ENCODE data around the gene EEF1A2.

The EEF1A2 gene

DNA sequence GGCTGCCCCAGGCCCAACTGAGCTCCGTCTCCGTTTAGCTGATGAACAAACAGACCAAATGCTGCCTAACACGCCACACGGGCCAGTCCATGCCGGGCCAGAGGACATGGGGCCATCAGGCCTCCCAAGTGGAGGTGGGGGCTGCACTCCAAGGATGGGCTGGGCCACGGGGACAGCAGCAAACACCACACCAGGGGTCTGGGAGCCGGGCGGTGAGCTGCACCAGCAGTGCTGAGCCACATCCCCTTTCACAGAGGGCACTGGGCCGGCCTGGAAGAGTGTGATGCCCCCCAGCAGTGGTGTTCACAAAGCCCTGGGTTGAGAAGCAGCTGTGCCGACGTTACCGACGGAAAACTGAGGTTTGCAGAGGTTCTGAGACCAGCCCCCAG, 29.2 kb downstream of the EEF1A2 start:
- no peak for DNase-seq (ENCODE audit: low read depth in 2 of 2)

DNA sequence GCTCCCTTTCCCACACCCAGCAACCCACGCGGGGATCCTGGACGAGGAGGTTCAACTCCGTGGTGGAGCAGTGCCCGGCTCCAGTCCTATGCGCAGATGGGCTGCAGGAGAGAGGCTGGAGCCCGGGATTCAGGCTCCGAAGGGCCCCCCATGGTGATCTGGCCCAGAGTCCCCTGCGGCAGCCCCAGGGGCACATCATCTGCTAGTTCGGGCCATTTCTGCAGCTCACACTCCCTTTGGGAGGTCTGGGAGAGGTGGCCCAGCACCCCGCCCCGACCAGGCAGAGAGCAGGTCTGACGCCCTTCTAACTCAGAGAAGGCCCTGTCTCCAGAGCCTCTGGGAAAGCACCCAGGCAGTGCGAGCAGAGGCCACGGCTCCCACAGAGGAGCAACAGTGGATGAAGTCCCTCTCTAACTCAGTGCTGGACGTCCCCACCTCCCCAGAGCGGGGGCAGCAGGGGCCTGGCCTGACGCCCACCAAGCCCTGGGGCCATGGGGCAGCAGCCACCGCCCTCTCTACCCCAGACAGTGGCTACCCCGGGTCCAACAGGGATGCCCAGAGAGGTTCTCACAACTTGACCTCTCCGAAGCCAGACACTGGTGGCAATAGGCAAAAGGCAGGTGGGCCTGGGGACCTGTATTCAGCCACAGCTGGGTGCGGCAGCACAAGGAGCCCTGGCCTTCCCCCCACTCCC, 29.7 kb downstream of the EEF1A2 start:
- DNase-seq (ENCODE audit: low read depth in 2 of 2), result no peak

DNA sequence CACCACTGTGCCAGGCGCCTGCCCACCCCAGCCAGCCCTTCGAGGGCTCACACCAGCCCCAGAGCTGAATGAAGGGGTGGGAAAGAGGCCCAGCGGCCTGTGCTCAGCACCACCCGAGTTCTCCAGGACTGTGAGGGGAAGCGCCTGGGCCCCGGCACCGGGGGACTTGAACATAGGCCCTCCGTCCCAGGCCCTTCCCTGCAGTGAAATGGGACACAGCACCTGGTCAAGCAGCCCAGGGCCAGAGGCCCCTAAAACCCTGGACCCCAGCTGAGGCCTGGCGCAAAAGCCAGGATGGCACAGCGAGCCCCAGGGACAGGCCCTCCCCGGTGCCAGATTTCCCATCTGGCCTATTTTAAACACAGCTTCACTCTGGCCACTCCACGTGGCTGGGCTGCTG, 30.5 kb downstream of the EEF1A2 start:
- no peak for DNase-seq (ENCODE audit: low read depth in 2 of 2)

DNA sequence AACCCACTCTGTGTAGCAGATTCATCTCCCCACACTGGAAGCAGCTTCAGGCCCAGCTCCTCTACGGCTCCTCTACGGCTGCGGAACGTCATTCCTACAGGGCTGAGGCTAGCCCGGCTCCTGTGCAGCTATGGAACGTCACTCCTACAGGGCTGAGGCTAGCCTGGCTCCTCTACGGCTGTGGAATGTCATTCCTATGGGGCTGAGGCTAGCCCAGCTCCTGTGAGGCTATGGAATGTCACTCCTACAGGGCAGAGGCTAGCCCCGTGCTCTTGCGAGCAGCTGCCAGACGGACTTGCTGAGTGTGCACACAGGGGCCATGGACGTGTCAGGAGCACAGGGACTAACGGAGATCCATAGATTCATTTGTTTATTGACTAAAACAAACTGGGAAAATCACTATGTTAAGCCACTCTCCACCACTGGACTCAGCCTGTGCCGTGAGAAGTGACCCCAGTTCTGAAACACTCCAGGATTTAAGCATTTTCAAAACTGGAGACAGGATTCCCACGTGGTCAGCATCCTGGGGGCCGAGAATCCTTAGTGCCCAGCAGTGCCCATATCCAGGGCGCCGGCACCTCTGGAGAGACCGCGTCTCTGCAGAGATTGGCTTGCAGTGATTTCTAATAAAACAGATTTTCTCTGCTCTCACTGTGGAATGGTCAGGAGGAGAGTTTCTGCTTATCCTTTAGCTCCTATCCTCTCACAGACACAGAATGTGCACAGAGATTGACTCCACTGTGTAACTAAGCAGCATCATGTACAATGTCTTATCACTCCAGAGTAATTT, 31.4 kb downstream of the EEF1A2 start:
- no peak for DNase-seq (ENCODE audit: low read depth in 2 of 2)

DNA sequence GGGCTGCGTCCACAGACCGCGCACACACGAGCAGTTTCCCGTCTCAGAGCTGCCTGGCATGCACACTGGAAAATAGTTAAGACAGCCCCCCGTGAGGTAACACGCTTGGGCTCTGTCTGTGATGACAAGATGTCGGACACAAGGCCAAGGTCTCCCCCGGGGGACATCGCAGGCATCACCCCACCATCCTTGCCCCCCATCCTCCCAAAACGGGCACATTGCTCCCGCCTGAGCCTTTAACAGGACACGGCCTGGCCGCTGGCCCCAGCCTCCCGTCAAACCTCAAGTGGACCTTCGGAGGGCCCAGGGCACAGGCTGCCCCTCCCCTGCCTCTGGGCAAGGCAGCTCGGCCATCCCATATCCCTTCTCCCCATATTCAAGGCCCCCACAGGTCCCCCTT, 32.0 kb downstream of the EEF1A2 start:
- no peak for DNase-seq (ENCODE audit: low read depth in 2 of 2)

DNA sequence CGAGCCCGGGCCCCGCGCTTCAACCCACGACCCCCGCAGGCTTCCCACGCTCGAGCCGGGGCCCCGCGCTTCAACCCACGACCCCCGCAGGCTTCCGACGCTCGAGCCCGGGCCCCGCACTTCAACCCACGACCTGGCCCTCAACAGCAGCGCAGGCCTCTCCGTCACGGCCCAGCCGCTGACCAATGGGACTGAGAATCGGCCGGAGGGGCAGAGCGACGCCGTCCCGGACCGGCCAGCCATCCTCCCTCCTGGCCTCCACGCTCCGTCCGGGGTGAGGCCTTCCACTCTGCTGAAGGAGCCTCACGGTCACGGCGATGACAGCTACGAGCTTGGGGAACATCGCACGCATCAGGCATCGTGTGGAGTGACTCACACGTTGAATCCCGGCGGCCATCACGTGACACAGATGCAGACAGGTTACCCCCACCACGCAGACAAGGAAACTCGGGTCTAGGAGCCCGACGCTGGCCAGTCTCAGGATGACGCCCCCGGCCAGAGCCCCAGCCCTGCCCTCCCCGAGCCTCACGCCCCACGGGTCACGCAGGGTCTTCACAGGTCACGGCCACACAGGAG, 32.5 kb downstream of the EEF1A2 start:
- DNase-seq (ENCODE audit: low read depth in 2 of 2), result no peak

DNA sequence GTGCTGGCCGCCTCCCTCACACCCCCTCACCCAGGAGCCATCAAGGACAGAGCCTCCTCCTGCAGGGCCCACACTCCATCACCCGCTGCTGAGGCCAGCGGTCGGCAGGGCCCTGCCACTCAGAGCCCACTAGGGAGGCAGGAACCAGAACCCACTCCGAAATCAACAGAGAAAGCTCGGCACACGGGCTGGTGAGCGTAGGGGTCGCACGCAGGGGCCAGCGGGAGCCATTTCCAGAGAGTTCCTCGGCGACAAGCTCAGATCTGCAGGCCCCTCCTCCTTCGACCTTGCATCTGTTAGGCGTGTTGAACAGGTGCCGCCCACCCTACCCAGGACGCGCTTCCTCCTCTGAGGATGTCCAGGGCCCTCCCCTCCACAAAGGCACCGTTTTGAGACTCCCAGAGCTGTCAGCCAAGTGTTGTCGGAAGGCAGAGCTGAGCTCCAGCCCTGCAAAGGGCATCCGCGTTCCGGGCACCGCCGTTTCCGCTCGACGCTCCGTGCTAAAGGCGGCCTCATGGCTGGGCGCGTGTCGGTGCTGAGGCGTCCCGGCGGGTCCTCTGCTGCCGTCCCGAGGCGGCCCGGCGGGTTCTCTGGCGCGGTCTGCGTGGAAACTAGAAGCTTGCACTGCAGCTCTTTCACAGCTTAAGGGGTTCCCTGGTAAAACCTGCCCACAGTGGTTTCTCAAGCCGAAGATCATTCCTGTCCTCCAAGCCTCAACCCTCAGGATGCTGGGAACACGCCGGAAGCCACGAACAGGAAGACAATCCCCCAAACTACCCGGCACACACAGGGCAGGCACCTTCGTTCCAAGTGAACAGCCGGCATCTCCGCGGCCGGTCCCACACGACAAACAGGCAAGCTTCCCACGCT, 33.3 kb downstream of the EEF1A2 start:
- no peak for DNase-seq (ENCODE audit: low read depth in 2 of 2)

DNA sequence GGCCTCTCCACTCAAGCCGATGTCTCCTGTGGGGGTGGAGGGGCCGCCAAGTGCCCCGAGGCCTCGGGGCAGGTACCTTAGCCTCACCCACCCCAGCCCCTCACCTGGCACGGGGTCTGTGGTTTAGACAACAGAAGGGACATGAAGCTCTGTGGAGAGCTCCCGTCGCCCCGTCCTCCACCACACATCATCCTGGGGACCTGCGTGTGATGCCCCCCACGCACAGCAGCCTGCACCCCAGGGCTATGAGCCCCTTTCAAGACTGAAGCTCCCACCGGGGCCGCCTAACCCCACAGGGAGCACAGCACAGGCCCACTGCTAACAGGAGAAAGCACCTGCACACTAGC, 34.6 kb downstream of the EEF1A2 start:
- DNase-seq (ENCODE audit: low read depth in 2 of 2), result no peak

DNA sequence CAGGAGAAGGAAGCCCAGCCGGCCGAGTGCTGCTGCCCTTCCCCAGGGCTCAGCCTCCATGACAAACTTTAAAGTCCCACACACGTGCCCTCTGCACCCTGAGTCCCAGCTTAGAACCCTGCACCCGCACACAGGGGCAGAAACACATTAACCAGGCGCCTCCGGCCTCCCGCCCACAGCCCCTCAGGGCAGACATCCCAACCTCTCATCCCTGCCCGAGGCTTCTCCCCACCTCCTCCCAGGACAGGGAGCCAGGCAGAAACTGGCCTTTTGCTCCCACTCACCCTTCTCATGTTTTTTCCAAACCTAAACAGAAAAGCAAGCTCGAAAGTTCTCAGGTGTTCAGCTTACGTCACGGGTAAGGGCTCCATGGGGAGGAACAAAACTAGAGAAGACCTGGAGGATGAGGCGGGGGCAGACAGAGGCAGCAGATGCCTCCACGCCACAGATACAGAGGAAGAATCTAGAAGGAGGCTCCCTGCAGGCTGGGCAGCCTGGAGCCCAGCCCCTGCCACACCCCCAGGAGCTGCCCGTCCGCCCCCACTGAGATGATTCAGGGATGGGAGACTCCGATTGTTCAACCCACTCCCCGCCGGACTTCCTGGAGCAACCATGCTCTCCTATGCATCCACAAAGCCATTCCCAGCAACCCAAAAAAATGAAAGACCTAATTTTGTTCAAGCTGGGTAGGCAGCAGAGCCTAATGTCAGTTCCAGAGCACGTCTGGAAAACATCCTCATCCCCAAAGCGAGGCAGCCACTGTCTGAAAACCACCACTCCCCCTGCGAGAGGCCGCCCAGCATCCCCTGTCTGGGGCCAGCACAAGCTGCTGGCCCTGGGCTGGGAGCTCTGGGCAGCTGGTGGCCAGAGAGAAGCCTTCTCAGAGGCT, 35.2 kb downstream of the EEF1A2 start:
- no peak for DNase-seq (ENCODE audit: low read depth in 2 of 2)

DNA sequence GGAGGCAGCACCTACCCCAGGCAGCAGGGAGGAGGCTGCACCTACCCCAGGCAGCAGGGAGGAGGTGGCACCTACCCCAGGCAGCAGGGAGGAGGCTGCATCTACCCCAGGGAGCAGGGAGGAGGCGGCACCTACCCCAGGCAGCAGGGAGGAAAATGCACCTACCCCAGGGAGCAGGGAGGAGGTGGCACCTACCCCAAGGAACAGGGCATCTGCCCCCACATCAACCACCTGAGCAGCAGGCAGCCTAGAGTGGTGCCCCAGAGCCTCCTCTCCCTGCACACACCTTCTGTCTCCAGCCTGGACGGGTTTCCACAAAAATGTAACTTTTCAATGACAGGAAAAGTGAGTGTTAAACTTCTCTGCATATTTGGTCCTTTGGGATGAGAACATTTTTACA, 36.6 kb downstream of the EEF1A2 start:
- no peak for DNase-seq (ENCODE audit: low read depth in 2 of 2)

DNA sequence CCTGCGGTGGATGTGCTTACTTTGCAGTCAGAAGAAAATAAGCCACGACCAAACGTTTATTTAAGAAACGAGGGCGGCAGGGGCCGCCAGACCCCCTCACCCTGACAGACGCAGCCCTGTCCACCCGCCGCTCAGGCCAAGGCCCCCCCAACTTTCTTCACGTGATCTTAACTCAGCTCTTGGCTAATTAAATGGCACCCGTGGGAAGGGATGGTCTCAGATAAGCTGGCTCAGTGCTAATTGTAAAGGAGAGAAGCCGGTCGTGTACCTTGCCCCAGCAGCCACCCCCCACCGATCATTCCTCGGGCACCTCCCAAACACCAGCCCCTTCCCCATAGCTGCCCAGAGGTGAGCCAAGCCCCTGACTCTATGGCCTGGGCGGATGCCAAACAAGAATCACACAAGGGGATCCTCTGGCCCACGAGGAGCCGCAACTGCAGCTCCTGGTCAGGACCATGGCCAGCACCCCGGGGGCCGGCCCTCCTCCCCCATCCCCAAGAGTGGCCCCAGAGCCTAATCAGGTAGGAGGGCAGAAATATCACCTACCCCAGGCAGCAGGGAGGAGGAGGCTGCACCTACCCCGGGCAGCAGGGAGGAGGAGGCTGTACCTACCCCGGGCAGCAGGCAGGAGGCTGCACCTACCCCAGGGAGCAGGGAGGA, 37.6 kb downstream of the EEF1A2 start:
- no peak for DNase-seq (ENCODE audit: low read depth in 2 of 2)

DNA sequence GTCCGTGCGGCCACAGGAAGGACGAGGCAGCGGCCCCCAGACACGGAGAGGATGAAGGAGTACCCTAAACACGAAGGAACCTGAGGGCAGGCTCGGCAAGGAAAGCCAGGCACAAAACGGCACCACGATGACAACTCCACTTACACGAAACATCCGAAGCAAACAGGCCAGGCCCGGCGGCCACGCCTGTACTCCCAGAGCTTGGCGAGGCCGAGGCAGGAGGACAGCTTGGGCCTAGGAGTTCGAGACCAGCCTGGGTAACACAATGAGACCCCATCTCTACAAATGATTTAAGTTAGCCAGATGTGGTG, 39.9 kb downstream of the EEF1A2 start:
- DNase-seq (ENCODE audit: low read depth in 2 of 2), result no peak

DNA sequence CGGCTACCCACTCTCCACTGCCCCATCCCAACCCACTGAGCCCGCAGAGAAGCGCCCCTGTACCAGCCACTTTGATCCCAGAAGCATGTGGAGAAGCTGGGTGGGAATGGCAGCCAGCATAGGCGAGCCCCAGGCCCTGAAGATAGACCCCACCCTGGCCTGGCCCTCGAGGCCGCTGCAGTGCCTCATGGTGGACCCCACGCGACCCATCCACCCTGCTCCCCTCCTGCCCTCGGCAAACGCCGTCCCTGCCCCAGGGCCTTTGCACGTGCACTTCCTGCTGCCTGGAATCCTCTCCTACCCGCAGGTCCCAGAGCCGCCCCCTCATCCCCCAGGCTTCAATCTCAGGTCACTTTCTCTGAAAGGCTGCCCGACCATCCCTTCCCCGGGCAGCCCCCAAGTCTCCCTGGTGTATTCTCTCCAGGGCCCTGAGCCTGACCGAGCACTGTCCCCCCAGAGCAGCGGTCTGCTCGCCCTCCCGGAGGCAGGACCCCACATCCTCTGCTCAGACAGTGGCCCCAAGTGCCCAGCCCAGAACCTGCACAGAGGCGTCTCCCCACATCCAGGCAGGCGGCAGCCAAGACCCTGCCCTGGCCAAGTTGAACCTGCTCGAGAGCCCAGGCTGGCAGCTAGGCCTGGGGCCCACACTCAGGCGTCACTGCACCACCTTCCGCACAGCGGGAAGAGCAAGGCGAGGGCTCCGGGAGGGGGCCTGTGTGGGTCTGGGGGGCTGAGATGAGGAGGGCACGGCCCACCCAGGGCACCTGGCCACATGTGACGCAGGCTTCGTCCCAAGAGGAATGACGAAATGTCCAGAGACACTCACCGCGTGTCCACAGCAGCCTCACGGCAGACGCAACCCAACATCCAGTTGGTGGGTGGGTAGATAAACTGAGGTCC, 40.5 kb downstream of the EEF1A2 start:
- no peak for DNase-seq (ENCODE audit: low read depth in 2 of 2)

DNA sequence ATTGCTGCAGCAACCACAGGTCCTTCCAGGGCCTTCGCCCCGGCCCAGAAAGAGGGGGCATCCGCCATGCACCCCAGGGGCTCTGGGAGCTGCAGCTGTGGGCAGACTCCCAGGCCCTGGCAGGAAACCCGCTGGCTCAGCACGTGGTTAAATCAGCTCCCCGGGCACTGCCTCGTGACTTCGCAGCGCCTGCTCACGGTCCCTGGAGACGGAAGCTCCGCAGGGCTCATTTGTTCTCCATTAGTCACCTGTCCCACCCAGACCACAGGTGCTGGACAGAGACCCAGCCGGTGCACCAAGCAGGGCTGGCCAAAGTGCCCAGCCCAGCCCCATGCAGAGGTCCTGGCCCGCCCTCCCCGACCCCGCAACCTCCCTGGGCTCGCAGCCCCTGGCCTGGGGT, 41.1 kb downstream of the EEF1A2 start:
- DNase-seq (ENCODE audit: low read depth in 2 of 2), result no peak

DNA sequence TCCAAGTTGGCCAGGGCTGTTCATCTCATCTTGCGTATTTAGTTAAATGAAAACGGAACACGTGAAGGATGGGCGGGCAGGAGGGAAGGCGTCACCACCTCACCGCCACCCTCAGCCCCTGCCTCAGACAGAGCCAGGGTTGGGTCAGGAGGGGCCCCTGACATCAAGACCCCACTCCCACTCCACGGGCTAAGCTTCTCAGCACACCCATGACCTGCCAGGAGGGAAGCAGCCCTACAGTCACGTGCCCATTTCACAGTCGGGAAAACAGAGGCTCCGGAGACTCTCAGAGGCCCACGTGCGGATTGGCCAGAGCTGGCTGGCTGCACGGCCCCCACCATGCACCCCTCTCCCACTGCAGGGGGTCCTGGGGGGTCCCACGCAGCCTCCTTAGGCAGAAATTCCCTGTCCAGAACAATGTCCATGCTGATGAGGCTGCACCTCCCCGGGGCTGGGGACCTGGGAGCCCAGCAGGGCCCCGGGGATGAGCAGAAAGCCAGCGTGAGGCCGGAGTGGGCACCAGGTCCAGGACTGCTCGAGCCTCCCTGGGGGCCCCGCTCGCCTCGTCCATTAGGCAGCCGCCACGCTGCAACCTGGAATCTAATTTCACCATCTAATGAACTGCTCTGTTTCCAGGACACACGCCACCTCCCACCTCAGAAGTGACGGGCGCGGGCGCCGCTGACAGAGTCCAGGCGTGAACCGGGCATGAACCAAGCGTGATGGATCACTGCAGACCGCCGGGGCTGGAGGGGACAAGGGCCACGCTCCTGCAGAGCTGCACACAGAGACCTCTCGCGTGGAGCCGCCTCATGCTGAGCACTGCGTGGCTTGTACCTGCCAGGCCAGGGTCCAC, 42.2 kb downstream of the EEF1A2 start:
- DNase-seq (ENCODE audit: low read depth in 2 of 2), result no peak

DNA sequence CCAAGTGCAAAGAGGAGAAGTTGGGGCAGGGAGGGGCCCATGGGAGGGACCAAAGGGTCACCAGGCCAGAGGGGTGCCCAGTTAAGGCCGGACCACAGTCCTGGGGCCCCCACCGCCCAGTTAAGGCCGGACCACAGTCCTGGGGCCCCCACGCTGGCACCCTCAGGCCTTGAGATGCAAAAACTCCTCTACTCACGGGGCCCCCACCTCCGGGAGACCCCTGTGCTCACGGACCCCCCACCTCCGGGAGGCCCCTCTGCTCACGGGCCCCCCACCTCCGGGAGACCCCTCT, 43.4 kb downstream of the EEF1A2 start:
- no peak for DNase-seq (ENCODE audit: low read depth in 2 of 2)

DNA sequence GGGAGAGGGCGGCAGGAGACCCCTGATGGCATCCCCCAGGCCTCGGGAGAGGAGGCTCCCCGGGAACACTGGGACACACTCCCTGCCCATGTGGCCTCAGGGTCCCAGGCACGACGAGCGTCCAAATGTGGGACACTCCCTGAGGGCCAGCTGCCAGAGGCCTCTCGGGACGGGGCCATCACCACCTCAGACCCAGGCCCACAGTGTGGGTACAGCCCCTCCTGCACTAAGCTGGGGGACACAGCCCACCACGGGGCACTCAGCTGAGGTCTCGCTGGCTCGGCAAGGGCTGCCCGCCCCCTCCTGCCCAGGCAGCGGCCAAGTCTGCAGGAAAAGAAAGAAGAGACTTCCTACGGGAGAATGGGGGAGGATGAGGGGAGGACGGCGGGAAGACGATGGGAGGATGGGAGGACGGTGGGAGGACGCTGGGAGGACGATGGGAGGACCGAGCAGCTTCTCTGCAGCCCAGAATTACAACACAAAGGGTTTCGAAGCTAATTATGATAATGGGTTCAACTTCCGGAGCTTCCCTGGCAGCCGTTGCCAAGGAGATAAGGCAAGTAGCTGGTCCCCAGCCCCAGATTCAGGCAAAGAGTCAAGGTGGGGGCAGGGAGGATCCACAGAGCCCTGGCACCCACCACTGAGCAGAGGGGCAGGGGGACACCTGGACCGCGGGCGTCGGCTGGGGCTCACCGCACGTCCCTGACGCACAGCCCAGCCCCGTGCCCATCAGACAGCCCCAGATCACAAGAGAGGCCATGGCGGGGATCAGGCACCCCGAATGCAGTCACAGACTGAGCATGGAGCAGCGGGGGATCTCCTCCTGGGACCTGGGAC, 43.9 kb downstream of the EEF1A2 start:
- DNase-seq (ENCODE audit: low read depth in 2 of 2), result no peak

DNA sequence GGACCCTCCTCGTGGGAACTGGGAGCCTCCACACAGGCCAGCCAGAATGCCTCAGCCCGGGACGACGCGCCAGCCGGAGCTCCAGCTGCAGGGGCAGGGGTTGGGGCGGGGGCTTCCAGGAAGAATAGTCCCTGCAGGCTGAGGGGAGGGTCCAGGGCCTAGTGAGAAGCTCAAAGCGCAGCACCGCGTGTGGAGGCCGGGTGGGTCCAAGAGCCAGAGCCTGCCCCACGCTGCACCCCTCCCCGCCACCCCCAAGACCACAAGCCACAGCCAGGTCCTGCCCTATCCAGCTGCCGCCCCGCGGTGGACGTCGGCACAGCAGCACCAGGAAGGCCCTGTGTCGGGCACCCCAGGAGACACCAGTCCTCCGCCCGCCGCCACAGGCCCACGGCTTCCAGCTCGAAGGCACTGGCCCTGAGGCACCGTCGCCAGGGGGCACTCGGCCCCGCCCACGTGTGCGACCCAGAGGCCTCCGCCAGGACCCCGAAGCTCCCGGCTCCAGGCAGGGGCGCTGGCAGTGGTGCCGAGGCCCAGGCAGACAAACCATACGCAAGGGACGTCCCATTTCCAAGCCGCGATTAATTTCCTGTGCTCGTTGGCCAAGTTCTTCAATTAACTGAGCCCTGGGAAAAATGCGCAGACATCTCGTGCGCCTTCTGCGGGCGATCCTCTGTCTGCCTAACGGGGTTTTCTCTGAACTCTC, 45.9 kb downstream of the EEF1A2 start:
- no peak for DNase-seq (ENCODE audit: low read depth in 2 of 2)

All from stimulated activated CD4-positive, alpha-beta T cell treated with anti-CD3 and anti-CD28 coated beads, Interleukin-12 subunit alpha, Interleukin-12 subunit beta, amount 100 ng/mL, for 24 hours (primary cell).